WERI-Rb-1 (cell line): ENCODE measurements around the gene BCAS3.

Experiments used
- DNase-seq: peaks from one replicate; pipeline ENCODE4 v3.0.0-alpha.2; 2020
- H3K27ac ChIP-seq: fragments of 250-450 bp; sonication (Bioruptor Pico); 2 replicates; pipeline ENCODE4 v1.5.1; 2020; ENCODE audit warnings: mild to moderate bottlenecking, moderate library complexity
- H3K27me3 ChIP-seq: fragments of 250-450 bp; sonication (Bioruptor Pico); 2 replicates; pipeline ENCODE4 v1.5.1; 2021; ENCODE audit warnings: mild to moderate bottlenecking, low read depth, moderate library complexity; ENCODE audit not compliant: insufficient read depth, severe bottlenecking
- H3K36me3 ChIP-seq: fragments of 250-450 bp; sonication (Bioruptor Pico); 2 replicates; pipeline ENCODE4 v1.5.1; 2020; ENCODE audit warnings: mild to moderate bottlenecking, moderate library complexity
- H3K4me3 ChIP-seq: 2 replicates; pipeline ENCODE4 v1.5.1; 2011; ENCODE audit warnings: low read depth, mild to moderate bottlenecking, control low read depth, low read length
- H3K9me3 ChIP-seq: fragments of 250-450 bp; sonication (Bioruptor Pico); 2 replicates; pipeline ENCODE4 v1.5.1; 2021; ENCODE audit warnings: mild to moderate bottlenecking, moderate library complexity; ENCODE audit not compliant: severe bottlenecking
- CTCF ChIP-seq: IDR thresholded peaks from 2 replicates; pipeline ENCODE4 v1.5.1; 2011; ENCODE audit warnings: low read depth, mild to moderate bottlenecking, control low read depth, inconsistent platforms, low read length

Gene BCAS3

GRCh38 chr17:61175298-61176142 is 497.9 kb downstream of the BCAS3 start:
- Histone ChIP-seq H3K9me3 (peaks cover 1% of the 10 kb centered on the region), H3K4me3 (no peak overlapping the region), H3K27me3 (no peaks in the 10 kb centered on the region), H3K27ac (no peak overlapping the region), H3K36me3 (no peaks in the 10 kb centered on the region)
- TF ChIP-seq CTCF = no peak
- DNase-seq = no peak

GRCh38 chr17:61177351-61177750 is 499.7 kb downstream of the BCAS3 start:
- no peaks in the 10 kb centered on the region for H3K36me3 ChIP-seq

GRCh38 chr17:61178284-61178683 is 500.6 kb downstream of the BCAS3 start:
- DNase-seq = no peak
- Histone ChIP-seq H3K9me3 (peaks cover 5% of the 10 kb centered on the region), H3K4me3 (no peak overlapping the region), H3K36me3 (no peaks in the 10 kb centered on the region), H3K27me3 (no peaks in the 10 kb centered on the region), H3K27ac (no peak overlapping the region)
- no peak for TF ChIP-seq CTCF

More at GRCh38 chr17:61177351-61177750, 499.7 kb downstream of the BCAS3 start:
- Histone ChIP-seq H3K4me3 (no peak overlapping the region), H3K27me3 (no peaks in the 10 kb centered on the region), H3K9me3 (peaks cover 5% of the 10 kb centered on the region), H3K27ac (no peak overlapping the region)
- no peak for DNase-seq
- TF ChIP-seq CTCF = no peak

- no peaks in the 10 kb centered on the region for H3K36me3 ChIP-seq
- H3K27ac ChIP-seq = peak overlapping the region; percentile 43
- peak; percentile 51 for DNase-seq
- peaks cover 5% of the 10 kb centered on the region for H3K9me3 ChIP-seq
- no peak overlapping the region for H3K4me3 ChIP-seq
- TF ChIP-seq CTCF = no peak
- H3K27me3 ChIP-seq = no peaks in the 10 kb centered on the region
Observed at GRCh38 chr17:61179380-61179806, 501.7 kb downstream of the BCAS3 start.

- Histone ChIP-seq H3K27ac (no peak overlapping the region), H3K27me3 (no peaks in the 10 kb centered on the region), H3K36me3 (no peaks in the 10 kb centered on the region), H3K9me3 (peaks cover 5% of the 10 kb centered on the region), H3K4me3 (no peak overlapping the region)
- no peak for DNase-seq
- no peak for TF ChIP-seq CTCF
Observed at GRCh38 chr17:61183793-61184192, 506.1 kb downstream of the BCAS3 start.
